HG03045 (cell line): ENCODE data around the gene ROR1.
"Not testable (repeated sequence)": the region's sequence is repeated elsewhere in the genome, so short reads cannot be mapped to it uniquely, and the experiment has no call there.

Source experiments
- ATAC-seq: cut with Tn5 transposase; IDR thresholded peaks from one replicate; pipeline ENCODE4 v1.9.1; 2021; ENCODE audit warnings: mild to moderate bottlenecking, moderate library complexity; ENCODE audit not compliant: unreplicated experiment

ROR1 gene

GRCh38 chr1:64197076-64197475 lies 423.3 kb downstream of the ROR1 start:
- ATAC-seq: no peak

GRCh38 chr1:64199154-64199553 lies 425.3 kb downstream of the ROR1 start:
- ATAC-seq: no peak

DNA sequence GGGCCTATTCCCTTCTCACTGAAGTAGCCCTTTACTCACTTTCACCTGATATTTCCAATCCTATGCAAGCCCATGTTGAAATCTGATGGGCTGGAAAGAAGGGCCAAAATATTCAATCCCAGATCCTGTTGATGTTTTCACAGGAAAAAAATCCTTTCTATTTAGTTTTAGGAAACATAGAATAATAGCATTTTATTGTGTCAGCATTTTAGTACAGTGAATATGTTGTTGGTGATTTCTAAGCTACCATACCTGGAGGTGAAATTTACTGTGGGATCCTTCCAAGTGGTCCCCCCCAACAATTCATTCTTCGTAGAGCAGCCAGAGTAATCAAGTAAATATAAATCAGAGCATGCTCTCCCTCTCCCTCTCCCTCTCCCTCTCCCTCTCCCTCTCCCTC lies 426.2 kb downstream of the ROR1 start:
- no peak for ATAC-seq

DNA sequence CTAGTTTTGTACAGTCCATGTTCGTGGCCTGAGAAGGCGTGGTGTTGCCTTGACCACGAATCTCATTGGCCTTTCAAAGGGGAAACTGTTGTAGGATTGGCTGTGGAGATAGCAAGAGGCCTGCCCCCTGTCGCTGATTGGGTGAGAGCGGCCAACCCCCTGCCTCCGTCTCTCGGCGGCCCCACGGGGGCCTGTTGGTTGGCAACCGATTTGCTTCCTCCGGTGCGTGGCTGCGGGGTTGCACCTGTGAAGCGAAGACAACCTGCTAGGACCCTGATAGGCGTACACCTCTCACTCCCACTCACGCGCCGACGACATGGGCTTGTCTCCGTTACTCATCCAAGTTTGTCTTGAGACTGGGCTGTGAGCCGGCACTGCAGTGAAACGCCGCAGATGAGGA lies 429.6 kb downstream of the ROR1 start, which contains the start of gene UBE2U:
TSS of gene UBE2U (plus strand) at position 204 of the 400 bp plus-strand sequence. CDS start 428 bp downstream, outside the sequence.
- no peak for ATAC-seq

- ATAC-seq: no peak
Observed at GRCh38 chr1:64209221-64209620, 435.4 kb downstream of the ROR1 start.

- ATAC-seq: no peak
Observed at GRCh38 chr1:64212031-64212430, 438.2 kb downstream of the ROR1 start.

DNA sequence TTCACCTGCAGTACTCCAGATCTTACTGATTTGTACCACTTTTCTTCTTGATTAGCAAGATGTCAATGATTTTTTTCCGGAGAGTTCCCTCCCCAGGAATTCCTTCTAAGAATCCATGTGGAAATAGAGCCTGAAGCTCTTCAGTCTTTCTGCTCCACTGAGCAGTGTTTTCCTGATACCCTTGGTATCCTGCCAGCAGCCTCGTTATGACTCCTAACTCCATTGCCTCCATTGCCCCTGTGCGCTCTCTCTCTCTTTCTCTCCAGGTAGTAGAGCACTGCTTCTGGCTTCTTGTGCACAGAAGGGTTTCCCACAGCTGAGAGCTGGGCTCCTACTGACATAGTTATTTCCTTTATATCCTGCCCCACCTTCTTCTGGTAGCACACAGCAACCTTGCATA lies 441.8 kb downstream of the ROR1 start:
- no peak for ATAC-seq

DNA sequence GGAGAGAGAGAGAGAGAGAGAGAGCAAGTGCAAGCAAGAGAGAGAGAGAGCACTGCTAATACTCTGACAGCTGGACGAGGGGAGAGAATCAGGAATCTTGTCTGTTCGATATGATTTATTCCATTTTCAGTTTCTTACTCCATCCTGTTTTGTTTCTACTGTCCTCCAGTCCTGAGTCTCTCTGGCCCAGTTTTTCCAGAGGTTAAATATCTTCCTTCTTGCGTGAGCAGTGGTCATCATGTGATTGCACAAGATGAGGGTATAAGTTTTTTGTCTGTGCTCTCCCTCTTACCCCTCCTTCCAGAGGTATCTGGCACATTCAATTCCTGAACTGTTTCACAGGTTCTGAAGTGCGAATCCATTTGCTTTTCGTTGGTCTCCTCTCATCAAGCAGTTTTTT lies 446.4 kb downstream of the ROR1 start:
- ATAC-seq: no peak

DNA sequence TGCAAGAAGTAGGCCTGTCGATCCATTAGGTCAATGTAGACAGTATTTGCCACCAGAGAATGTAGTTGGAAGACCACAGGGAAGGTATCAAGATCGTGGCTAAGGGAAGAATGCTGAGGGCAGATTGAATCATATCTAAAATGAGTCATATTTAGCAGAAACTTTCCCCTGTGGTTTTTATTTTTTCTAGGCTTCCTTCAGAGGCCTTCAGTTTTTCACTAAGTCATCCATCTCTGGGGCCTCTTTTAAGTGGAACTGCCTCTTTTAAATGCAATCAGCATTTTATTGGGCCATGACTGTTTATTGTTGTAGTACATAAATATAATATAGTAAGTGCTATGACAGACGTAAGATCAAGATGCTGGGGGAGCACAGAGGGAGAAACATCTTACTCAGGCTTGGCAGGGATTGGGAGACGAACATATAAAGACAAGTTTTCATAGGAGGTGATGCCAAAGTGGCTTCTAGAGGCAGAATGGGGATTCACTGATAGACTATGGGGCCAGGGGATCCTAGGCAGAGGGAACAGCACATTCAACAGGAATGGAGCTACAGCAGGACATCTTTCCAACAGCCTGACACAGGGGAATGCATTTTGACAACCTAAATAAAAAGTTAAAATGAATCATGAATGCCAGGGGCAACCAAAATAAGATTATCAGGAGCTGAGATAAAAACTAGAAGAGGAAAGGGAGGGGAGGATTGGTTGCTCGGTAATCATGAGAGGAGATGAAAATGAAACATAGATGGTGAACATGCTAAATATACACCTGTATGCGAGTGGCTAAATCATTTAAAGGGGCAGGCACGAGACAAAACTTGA lies 449.7 kb downstream of the ROR1 start:
- no peak for ATAC-seq

DNA sequence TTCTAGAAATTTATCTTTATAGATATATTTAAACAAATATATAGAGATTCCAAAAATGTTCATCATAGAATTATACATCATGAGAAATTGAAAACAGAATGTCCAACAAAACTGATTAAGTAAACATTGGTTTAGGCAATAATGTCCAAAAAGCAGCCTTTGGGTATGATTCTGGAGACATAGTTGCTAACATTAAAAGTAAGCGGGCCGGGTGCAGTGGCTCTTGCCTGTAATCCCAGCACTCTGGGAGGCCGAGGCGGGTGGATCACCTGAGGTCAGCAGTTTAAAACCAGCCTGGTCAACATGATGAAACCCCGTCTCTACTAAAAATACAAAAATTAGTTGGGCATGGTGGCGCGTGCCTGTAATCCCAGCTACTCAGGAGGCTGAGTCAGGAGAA lies 450.4 kb downstream of the ROR1 start:
- ATAC-seq: not testable (repeated sequence)

DNA sequence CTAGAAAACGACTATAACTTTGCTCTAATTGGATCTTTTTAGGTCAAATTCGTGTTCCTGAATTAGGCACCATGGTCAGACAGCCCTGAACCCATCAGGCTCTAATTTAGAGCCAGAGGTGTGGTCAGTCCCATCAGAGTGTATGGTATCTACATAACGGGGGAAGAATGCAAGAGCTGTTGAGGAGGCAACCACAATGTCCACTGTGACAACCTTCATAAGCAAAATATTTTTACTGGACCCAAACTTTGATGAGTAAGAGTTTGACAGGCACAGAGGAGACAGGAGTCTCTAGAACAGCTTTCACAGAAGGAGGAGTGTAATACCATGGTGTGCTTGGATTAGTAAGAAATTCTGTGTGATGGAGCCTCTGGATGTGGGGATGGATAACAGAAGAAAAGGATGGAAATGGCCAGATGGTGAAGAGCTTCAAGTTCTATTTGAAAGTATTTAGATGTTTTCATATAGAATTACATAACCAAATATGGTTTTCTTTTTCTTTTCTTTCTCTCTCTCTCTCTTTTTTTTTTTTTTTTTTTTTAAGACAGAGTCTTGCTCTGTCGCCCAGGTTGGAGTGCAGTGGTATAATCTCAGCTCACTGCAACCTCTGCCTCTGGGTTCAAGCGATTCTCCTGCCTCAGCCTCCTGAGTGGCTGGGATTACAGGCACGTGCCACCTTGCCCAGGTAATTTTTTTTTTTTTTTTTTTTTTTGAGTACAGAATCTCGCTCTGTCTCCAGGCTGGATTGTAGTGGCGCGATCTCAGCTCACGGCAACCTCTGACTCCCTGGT lies 454.5 kb downstream of the ROR1 start:
- no peak for ATAC-seq

GRCh38 chr1:64229307-64229706 lies 455.5 kb downstream of the ROR1 start:
- no peak for ATAC-seq
